Measurements from ENCODE around the gene DMD. TPM values are rescaled to one million over a fixed set of nuclear protein-coding genes. Genes with fewer than 3 reads are reported as not detected.

The DMD gene
- total RNA-seq, 1 experiment from 2014 or later: 47.2 TPM

- CTCF ChIA-PET: no interaction called here
- H3K36me3 ChIP-seq (ENCODE audit: control insufficient read depth, insufficient read depth, low read length): no peaks in the 10 kb centered on the region
- H3K4me3 ChIP-seq (ENCODE audit: low read depth, low read length): no peak overlapping the region
- no peaks in the 10 kb centered on the region for H3K27me3 Mint-ChIP-seq (ENCODE audit: insufficient read depth, unreplicated experiment)
- DNase-seq: no peak
- H3K36me3 Mint-ChIP-seq (ENCODE audit: insufficient read depth, unreplicated experiment): no peaks in the 10 kb centered on the region
- H3K4me3 Mint-ChIP-seq (ENCODE audit: unreplicated experiment): no peak overlapping the region
- H3K27me3 ChIP-seq (replicated peaks; ENCODE audit: control insufficient read depth, insufficient read depth, low read length): no peaks in the 10 kb centered on the region
- no peaks in the 10 kb centered on the region for H3K4me1 Mint-ChIP-seq (ENCODE audit: low read depth, unreplicated experiment)
- H3K27ac Mint-ChIP-seq (ENCODE audit: unreplicated experiment): no peak overlapping the region
- intact Hi-C loops (cut with micrococcal nuclease; ENCODE audit: unreplicated experiment): no loop called here
- H3K9me3 Mint-ChIP-seq (ENCODE audit: unreplicated experiment): no peaks in the 10 kb centered on the region
- H3K9me3 ChIP-seq: no peaks in the 10 kb centered on the region
- POLR2A ChIA-PET: no interaction called here
- TF ChIP-seq CTCF (IDR thresholded peaks at IDR 0.05; ENCODE audit: insufficient read depth in 1 of 2, low read depth in 1 of 2, low read length in 1 of 2, severe bottlenecking in 1 of 2, unreplicated experiment in 1 of 2): no peak
- no TSS peak for BruUV-seq (replicated peaks)
- H3K4me1 ChIP-seq: no peaks in the 10 kb centered on the region
Measured at GRCh38 chrX:32191316-32191715, 1020.0 kb downstream of the DMD start.

GRCh38 chrX:32185160-32185559, 1026.2 kb downstream of the DMD start:
- ChIA-PET POLR2A (no interaction called here), CTCF (no interaction called here)
- intact Hi-C loops (cut with micrococcal nuclease; ENCODE audit: unreplicated experiment): no loop called here
- no TSS peak for BruUV-seq (replicated peaks)
- Mint-ChIP-seq H3K27me3 (ENCODE audit: insufficient read depth, unreplicated experiment) (no peaks in the 10 kb centered on the region), H3K36me3 (ENCODE audit: insufficient read depth, unreplicated experiment) (no peaks in the 10 kb centered on the region), H3K27ac (ENCODE audit: unreplicated experiment) (no peak overlapping the region), H3K4me1 (ENCODE audit: low read depth, unreplicated experiment) (no peaks in the 10 kb centered on the region), H3K9me3 (ENCODE audit: unreplicated experiment) (no peaks in the 10 kb centered on the region), H3K4me3 (ENCODE audit: unreplicated experiment) (no peak overlapping the region)
- Histone ChIP-seq H3K36me3 (ENCODE audit: control insufficient read depth, insufficient read depth, low read length) (no peaks in the 10 kb centered on the region), H3K9me3 (no peaks in the 10 kb centered on the region), H3K27me3 (replicated peaks; ENCODE audit: control insufficient read depth, insufficient read depth, low read length) (no peaks in the 10 kb centered on the region), H3K4me1 (no peaks in the 10 kb centered on the region), H3K4me3 (ENCODE audit: low read depth, low read length) (no peak overlapping the region)
- no peak for TF ChIP-seq CTCF (IDR thresholded peaks at IDR 0.05; ENCODE audit: insufficient read depth in 1 of 2, low read depth in 1 of 2, low read length in 1 of 2, severe bottlenecking in 1 of 2, unreplicated experiment in 1 of 2)
- peak in 1 of 2 experiments; percentile 0 for DNase-seq

GRCh38 chrX:32183066-32183465, 1028.3 kb downstream of the DMD start:
- H3K27me3 ChIP-seq (replicated peaks; ENCODE audit: control insufficient read depth, insufficient read depth, low read length): no peaks in the 10 kb centered on the region
- H3K27ac Mint-ChIP-seq (ENCODE audit: unreplicated experiment): no peak overlapping the region
- H3K9me3 ChIP-seq: no peaks in the 10 kb centered on the region
- no peaks in the 10 kb centered on the region for H3K9me3 Mint-ChIP-seq (ENCODE audit: unreplicated experiment)
- POLR2A ChIA-PET: no interaction called here
- no peaks in the 10 kb centered on the region for H3K27me3 Mint-ChIP-seq (ENCODE audit: insufficient read depth, unreplicated experiment)
- BruUV-seq (replicated peaks): no TSS peak
- H3K4me3 ChIP-seq (ENCODE audit: low read depth, low read length): no peak overlapping the region
- H3K36me3 ChIP-seq (ENCODE audit: control insufficient read depth, insufficient read depth, low read length): no peaks in the 10 kb centered on the region
- no peaks in the 10 kb centered on the region for H3K4me1 Mint-ChIP-seq (ENCODE audit: low read depth, unreplicated experiment)
- no peak overlapping the region for H3K4me3 Mint-ChIP-seq (ENCODE audit: unreplicated experiment)
- DNase-seq: no peak
- CTCF ChIA-PET: no interaction called here
- TF ChIP-seq CTCF (IDR thresholded peaks at IDR 0.05; ENCODE audit: insufficient read depth in 1 of 2, low read depth in 1 of 2, low read length in 1 of 2, severe bottlenecking in 1 of 2, unreplicated experiment in 1 of 2): no peak
- no peaks in the 10 kb centered on the region for H3K36me3 Mint-ChIP-seq (ENCODE audit: insufficient read depth, unreplicated experiment)
- no peaks in the 10 kb centered on the region for H3K4me1 ChIP-seq
- intact Hi-C loops (cut with micrococcal nuclease; ENCODE audit: unreplicated experiment): no loop called here

Data from Caco-2 (cell line).